HG03460 (cell line): Measurements from ENCODE around the gene GPRIN3.
"Not testable (repeated sequence)": the region's sequence is repeated elsewhere in the genome, so short reads cannot be mapped to it uniquely, and the experiment has no call there.

ENCODE experiments used
- ATAC-seq: cut with Tn5 transposase; IDR thresholded peaks from one replicate; pipeline ENCODE4 v1.9.1; 2021; ENCODE audit not compliant: unreplicated experiment

GPRIN3 gene

DNA sequence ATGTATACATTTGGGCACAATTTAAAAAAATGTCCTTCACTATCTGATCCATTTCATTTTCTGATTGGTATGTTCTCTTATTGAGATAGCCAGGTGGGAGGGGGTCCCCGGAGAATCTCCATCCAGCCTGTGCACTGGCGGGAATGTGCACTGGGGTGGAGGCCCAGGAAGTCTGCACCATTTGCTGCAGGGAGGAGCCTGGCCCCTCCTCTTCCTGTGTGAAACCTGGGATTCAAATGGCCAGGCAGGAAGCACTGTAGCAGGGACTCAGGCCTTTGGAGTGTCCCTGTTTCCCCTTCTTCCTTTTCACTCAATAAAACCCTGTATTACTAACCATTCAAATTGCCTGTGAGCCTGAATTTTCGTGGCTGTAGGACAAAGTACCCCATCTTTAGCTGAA, 44.3 kb downstream of the GPRIN3 start:
- no peak for ATAC-seq

- ATAC-seq = no peak
Measured at GRCh38 chr4:89259301-89260028, 48.1 kb downstream of the GPRIN3 start.

DNA sequence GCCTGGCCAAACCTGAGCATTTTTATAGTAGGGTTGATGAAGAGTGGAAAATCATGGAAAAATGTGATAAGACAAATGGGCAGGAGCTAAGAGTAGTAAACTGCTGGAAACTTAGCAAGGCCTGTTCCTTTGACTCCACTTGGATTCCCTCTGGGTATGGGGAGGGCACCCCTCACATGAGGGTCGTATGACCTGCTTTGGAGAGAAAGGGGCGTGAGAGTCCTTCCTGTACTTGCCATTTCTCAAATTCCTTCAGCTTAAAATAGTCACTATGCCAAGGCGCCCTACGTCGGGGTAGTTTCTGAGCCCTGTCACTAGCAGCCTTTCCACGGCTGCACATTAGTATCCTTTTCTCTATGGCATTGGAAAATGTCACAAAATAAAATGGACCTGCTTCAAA, 49.1 kb downstream of the GPRIN3 start:
- no peak for ATAC-seq

DNA sequence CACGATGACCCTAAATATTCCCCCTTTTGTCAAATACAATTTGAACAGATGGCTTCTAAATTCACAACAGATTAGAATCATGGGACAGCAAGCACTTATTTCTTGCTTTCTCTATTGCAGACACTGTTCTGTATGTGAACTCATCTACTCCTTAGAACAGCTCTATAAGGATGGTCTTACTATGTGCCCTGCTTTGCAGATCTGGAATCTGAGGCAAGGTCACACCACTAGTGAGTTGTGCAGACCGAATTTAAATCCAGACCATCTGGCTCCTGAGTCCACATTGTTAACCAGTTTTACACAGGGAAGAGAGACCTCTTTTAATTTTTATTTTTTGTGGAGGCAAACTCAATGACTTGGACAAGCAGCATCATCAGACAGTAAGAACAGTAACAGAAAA, 50.2 kb downstream of the GPRIN3 start:
- no peak for ATAC-seq

- no peak for ATAC-seq
Measured at GRCh38 chr4:89256203-89256800, 51.3 kb downstream of the GPRIN3 start.

DNA sequence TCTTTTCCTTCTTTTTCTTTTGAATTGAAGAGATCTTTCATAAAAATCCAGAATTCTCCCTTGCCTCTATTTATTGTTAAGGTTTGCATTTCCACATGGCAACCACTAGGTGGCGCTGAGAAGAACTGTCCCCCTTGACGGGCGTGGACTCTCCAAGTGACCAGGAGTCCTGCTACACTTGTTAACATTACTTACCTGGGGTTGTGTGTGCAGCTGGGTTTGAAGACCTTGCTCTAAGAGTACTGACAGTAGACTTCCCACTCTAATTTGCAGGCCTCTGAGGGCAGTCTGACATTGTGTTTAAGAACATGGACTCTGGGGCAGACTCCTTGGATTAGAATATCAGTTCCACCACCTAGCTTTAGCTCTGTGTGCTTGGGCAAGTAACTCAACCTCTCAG, 52.8 kb downstream of the GPRIN3 start:
- ATAC-seq = no peak

- ATAC-seq = not testable (repeated sequence)
Measured at GRCh38 chr4:89254347-89254746, 53.3 kb downstream of the GPRIN3 start.

DNA sequence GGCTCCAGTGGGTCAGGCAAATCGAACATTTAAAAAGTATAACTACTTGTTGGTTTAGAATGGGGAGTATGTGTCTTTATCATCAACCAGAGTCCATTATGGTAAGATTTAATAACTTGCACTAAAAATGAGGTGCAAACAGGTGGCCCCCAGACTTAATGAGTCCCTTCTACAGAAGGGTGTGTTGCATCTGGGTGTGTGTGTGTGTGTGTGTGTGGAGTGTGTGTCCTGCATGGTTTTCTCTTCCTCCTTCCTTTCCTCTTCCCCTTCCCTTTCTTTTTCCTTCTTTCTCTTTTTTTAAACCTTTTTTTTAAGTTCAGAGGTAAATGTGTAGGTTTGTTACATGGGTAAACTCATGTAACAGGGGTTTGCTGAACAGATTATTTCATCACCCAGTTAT, 53.7 kb downstream of the GPRIN3 start:
- no peak for ATAC-seq

GRCh38 chr4:89253311-89253710, 54.3 kb downstream of the GPRIN3 start:
- no peak for ATAC-seq

- no peak for ATAC-seq
Measured at GRCh38 chr4:89251396-89251795, 56.2 kb downstream of the GPRIN3 start.

GRCh38 chr4:89249716-89250361, 57.8 kb downstream of the GPRIN3 start:
- ATAC-seq = no peak

- ATAC-seq = no peak
Measured at GRCh38 chr4:89249313-89249712, 58.3 kb downstream of the GPRIN3 start.

GRCh38 chr4:89248879-89249281, 58.7 kb downstream of the GPRIN3 start:
- ATAC-seq = no peak

DNA sequence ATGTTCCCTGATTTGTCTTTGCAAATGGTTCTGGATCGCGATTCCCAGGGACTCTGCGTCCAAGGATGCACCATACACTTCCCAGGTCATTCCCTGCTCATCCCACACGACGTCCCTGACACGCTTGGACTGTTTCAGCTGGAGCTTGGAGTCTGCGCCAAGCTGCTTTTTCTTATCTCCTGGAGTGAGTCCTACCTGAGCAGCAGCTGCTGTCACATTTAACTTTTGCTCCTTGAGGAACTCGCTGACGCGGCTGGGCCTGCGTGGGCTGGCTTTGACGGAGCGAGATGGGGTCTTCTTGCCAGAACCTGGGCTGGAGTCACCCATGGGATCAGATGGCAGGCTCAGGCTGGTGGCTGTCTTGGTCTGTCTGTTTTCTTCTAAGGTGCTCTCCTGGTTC, 59.6 kb downstream of the GPRIN3 start:
- no peak for ATAC-seq

DNA sequence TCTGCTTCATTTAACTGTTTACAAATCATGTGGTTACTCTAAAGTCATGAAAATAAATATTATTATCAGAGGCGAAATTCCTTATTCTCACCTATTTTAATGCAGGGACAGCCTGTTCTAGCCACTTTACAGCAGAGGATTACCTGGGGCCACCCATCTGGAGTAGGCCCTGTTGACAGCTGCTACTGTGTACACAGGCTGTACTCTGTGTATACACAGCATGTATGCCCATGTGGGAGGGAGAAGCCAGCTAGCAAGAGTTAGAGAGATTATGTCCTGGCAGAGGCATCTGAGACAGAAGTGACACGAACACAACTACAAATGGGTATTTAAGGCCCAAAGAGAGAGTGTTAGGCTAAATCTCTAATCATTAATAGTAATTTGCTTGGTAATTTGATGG, 62.1 kb downstream of the GPRIN3 start:
- no peak for ATAC-seq

DNA sequence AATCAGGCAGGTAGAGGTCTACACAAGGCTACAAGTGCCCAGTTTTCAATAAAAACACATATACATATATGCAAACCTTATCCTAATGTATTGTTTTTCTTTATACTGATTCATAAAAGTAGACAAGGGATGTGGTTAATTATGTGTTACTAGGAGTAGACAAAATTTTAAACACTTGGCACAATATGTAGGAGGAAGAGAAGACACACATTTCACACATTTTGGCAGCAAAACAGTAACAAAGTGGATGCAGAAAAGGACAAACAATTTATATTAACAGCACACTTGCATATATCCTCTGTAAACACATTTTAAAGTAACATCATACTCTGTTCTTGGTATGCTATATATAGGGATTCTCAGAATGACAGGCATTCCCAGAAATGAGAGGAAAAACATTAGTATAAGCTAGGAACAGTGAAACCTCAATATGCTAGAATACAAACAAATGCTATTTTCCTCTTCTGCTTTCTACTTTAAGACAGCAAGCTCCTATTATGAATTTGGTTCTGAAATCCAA, 63.8 kb downstream of the GPRIN3 start:
- ATAC-seq = no peak

DNA sequence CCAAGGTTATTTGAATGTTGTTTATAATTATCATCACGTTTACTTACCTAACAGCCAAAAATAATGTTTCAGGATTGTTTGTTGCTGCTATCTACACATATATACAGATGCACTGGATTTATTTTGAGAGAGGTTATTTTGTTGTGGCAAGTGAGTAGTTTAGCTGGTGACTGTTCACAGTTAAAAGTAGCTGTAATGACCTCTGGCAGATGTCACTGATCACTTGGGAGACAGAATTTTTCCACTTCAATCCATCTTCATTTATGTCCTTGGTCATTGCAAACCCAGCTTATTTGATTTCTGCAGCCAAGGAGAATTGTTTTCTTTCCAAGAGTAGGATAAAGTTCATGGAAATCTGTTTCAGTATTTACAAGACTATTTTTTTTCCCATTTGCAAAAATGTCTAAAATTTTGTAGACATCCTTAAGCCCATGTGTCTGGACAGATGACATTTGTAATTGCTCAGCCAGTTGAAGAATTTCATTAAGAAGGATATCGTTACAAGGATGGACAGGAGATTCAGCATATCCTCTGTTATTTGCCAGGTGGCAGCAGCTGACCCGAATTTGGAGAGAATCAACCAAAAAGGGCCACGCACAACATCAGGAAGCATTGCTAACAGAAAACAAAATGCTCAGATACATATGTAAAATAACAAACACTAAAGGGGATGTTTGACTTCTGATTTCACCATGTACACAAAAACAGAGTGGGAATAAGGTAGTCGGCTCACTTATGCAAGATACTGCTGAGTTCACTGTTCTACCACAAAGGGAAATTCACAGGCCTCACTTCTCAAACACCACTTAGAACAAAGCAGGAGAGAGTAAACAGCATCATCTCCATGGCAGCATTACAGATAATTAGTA, 64.5 kb downstream of the GPRIN3 start:
- ATAC-seq = no peak

DNA sequence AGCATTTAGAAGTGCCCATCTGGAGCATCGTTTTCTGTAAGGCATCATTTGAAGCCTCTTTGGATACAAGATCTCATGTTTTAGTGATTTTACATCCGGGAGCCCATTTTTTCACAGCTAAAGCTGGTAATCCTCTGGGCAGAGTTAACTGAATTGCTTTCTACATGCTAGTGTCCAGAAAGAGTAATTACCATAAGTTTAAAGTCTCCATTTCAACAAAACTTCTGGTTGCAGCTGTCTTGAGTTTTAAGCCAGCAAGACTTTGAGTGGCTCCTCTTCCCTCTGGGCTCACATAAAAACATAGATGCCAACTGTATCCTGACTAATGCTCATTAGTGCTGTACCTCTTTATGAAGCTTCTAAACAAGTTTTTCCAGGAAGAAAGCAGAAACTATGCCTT, 65.4 kb downstream of the GPRIN3 start:
- ATAC-seq = no peak

DNA sequence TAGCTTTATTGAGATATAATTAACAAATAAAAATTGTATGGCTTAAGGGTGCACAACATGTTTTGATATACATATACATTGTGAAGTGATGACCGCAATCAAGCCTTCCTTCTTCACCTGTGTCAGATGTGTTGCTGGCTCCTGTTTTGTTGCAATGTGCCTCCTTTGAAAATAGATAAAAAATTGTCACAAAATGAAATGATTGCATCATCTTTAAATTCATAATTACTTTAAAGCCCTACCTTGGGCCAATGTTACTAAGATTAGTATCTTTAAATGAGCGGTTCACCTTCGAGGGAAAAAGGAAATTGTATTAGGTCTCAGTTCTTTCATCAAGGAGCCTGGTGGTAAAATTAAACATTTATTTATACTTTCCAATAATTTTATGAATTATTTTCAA, 77.3 kb downstream of the GPRIN3 start:
- no peak for ATAC-seq

DNA sequence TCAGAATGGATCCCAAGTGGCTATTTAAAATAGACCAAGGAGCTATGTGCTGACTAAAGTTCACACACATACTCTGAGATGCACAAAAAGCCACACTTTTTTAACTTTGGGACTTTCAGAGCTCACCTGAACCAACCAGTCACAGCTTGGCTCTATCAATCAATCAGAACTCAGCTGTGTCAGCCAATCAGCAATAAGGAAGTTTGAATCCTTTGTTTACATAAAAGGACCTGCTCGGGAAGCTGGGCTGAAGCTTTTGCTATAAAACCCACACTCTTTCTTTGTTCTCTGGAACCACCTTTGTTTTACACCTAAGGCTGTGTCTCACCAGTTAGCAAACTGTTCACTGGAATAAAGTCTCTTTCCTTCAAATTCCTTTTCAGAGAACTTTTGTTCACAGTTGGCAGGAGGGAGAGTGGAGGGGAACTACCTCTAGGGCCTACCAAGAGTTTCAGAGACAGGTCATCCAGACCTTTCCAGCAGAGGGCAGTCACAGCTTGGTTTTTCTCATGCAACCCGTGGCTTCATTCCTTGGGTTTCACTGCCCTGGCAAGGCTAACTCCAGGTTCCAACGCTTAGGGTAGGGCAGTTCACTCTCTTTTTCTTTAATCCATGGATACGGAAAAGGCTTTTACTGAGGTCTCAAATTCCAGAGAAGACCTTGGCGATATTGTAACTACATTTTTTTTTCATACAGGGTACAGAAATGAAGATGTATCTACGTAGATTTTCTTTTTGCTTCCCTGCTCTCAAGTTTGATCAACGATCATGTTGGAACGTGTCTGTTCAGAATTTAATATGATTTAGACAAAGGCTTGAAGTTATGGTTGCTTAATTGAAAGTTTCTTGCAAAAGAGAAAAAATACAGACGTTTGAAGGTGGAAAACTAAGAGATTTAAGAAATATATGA, 80.7 kb downstream of the GPRIN3 start:
- ATAC-seq = peak; percentile 94
